ENCODE results near the gene USP43. TPM values are rescaled to one million over a fixed set of nuclear protein-coding genes. Genes with fewer than 3 reads are reported as not detected.
A peak's percentile ranks its signal among the peaks of the same experiment; 100 is the strongest.
"Not testable (repeated sequence)": the region's sequence is repeated elsewhere in the genome, so short reads cannot be mapped to it uniquely, and the experiment has no call there.

Gene USP43
- total and polyA plus RNA-seq, 2 donors from 2014 or later: 1.9 to 7.8 TPM

DNA sequence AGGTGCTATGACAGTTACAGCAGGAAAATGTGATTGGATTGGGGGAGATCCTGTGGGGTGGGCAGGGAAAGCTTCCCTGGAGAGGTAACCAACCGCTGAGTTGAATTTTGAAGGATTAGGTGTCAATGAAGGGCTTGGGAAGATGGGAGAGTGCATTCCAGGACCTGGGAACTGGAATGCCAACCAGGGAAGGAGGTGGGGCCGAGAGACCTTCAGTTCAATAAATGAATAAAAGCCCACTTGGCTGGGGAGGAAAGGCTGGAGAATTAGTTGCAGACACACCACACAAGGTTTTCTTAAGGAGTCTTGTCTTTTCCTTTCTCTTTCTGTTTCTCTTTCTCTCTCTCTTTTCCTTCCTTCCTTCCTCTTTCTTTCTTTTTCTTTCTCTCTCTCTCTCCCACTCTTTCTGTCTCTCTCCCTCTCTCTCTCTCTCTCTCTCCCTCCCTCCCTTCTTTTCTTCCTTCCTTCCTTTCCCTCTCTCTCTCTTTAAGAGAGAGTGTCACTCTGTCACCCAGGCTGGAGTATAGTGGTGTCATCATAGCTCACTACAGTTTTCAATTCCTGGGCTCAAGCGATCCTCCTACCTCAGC lies 3.3 kb downstream of the USP43 start:
- Histone ChIP-seq H3K9me3 (ENCODE audit: control insufficient read depth in 2 of 3, insufficient read depth in 1 of 3, low read length in 3 of 3) (no peaks in the 10 kb centered on the region), H3K9ac (ENCODE audit: low read length in 3 of 3) (no peak overlapping the region), H3K4me3 (ENCODE audit: low read length in 3 of 3) (no peak overlapping the region), H3K27me3 (ENCODE audit: control insufficient read depth, insufficient read depth, low read length) (peaks cover 4% of the 10 kb centered on the region), H3K4me1 (ENCODE audit: control insufficient read depth in 2 of 3, insufficient read depth in 2 of 3, low read depth in 1 of 3, low read length in 3 of 3) (peaks cover 0 to 6% (median 0%) of the 10 kb centered on the region in 3 donors), H3K27ac (ENCODE audit: low read depth in 2 of 2, low read length in 2 of 2) (no peak overlapping the region), H3K36me3 (ENCODE audit: control insufficient read depth in 2 of 3, insufficient read depth in 3 of 3, low read length in 3 of 3) (no peaks in the 10 kb centered on the region)
- intact Hi-C loops (cut with DNase I): no loop called here
- DNase-seq (peak in 1 of 5 donors; percentile 11), FAIRE-seq (no peak)
- TF ChIP-seq, protein P1, sequence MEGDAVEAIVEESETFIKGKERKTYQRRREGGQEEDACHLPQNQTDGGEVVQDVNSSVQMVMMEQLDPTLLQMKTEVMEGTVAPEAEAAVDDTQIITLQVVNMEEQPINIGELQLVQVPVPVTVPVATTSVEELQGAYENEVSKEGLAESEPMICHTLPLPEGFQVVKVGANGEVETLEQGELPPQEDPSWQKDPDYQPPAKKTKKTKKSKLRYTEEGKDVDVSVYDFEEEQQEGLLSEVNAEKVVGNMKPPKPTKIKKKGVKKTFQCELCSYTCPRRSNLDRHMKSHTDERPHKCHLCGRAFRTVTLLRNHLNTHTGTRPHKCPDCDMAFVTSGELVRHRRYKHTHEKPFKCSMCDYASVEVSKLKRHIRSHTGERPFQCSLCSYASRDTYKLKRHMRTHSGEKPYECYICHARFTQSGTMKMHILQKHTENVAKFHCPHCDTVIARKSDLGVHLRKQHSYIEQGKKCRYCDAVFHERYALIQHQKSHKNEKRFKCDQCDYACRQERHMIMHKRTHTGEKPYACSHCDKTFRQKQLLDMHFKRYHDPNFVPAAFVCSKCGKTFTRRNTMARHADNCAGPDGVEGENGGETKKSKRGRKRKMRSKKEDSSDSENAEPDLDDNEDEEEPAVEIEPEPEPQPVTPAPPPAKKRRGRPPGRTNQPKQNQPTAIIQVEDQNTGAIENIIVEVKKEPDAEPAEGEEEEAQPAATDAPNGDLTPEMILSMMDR (IDR thresholded peaks at IDR 0.05; ENCODE audit: borderline replicate concordance, extremely low read depth, insufficient read depth): no peak

DNA sequence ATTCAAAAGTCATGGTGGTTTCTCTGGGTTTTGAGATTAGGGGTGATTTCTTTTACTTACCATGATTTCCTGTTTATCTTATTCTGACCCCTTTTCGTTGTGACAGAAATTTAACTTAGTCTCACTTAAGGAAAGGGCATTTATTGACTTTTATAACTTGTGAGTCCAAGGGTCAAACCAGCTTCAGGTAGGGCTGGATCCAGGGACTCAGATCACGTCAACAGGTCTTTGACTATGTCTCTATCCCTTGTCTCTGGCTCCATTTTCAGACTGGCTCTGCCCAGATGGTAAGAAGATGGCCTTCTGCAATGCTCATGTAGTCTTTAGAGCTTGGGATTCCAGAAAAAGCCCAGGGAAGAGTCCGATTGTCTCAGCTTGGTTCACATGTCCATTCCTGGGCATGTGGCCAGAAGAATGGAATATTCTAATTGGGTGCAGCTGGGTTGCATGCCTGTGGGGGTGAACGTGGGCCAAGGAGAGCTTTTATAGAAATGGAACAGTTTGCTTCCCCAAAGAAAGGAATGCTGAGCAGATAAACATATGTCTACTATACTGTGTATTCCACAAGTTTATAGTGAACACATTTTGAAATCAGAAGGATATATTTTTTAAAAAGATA lies 13.4 kb downstream of the USP43 start:
- no peaks in the 10 kb centered on the region for H3K4me1 ChIP-seq (ENCODE audit: control insufficient read depth in 2 of 3, insufficient read depth in 2 of 3, low read depth in 1 of 3, low read length in 3 of 3)
- no peaks in the 10 kb centered on the region for H3K27me3 ChIP-seq (ENCODE audit: control insufficient read depth, insufficient read depth, low read length)
- TF ChIP-seq, protein P1 (IDR thresholded peaks at IDR 0.05; ENCODE audit: borderline replicate concordance, extremely low read depth, insufficient read depth): no peak
- FAIRE-seq (no peak), DNase-seq (no peak)
- H3K4me3 ChIP-seq (ENCODE audit: low read length in 3 of 3): no peak overlapping the region
- H3K36me3 ChIP-seq (ENCODE audit: control insufficient read depth in 2 of 3, insufficient read depth in 3 of 3, low read length in 3 of 3): no peaks in the 10 kb centered on the region
- no peaks in the 10 kb centered on the region for H3K9me3 ChIP-seq (ENCODE audit: control insufficient read depth in 2 of 3, insufficient read depth in 1 of 3, low read length in 3 of 3)
- intact Hi-C loops (cut with DNase I): no loop called here
- H3K27ac ChIP-seq (ENCODE audit: low read depth in 2 of 2, low read length in 2 of 2): no peak overlapping the region
- H3K9ac ChIP-seq (ENCODE audit: low read length in 3 of 3): no peak overlapping the region

DNA sequence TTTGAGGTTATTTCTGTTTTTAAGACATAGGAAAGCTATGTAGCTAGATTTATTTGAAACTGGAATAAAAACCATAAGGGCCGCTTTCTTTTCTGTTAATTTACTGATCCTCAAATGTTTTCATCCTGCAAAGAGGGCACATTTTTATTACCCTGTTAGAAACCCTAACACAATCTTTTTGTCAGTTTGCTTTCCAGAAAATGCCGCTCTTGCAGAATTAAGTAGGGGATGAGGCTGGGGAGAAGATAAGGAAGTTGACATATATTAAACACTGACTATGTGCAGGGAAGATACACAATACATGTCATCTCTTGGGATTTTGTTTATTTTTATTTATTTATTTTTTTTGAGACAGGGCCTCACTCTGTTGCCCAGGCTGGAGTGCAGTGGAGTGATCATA lies 15.7 kb downstream of the USP43 start:
- H3K9ac ChIP-seq (ENCODE audit: low read length in 3 of 3): no peak overlapping the region
- TF ChIP-seq, protein P1 (IDR thresholded peaks at IDR 0.05; ENCODE audit: borderline replicate concordance, extremely low read depth, insufficient read depth): no peak
- no peak overlapping the region for H3K27ac ChIP-seq (ENCODE audit: low read depth in 2 of 2, low read length in 2 of 2)
- H3K36me3 ChIP-seq (ENCODE audit: control insufficient read depth in 2 of 3, insufficient read depth in 3 of 3, low read length in 3 of 3): no peaks in the 10 kb centered on the region
- H3K9me3 ChIP-seq (ENCODE audit: control insufficient read depth in 2 of 3, insufficient read depth in 1 of 3, low read length in 3 of 3): no peaks in the 10 kb centered on the region
- H3K4me3 ChIP-seq (ENCODE audit: low read length in 3 of 3): no peak overlapping the region
- intact Hi-C loops (cut with DNase I): no loop called here
- no peaks in the 10 kb centered on the region for H3K27me3 ChIP-seq (ENCODE audit: control insufficient read depth, insufficient read depth, low read length)
- FAIRE-seq (no peak), DNase-seq (no peak)
- no peaks in the 10 kb centered on the region for H3K4me1 ChIP-seq (ENCODE audit: control insufficient read depth in 2 of 3, insufficient read depth in 2 of 3, low read depth in 1 of 3, low read length in 3 of 3)

DNA sequence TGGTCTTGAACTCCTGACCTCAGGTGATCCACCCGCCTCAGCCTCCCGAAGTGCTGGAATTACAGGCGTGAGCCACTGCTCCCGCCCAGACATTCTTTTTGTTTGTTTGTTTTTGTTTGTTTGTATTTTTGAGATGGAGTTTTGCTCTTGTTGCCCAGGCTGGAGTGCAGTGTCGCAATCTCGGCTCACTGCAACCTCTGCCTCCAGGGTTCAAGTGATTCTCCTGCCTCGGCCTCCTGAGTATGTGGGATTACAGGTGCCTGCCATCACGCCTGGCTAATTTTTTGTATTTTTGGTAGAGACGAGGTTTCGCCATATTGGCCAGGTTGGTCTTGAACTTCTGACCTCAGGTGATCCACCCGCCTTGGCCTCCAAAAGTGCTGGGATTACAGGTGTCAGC lies 18.2 kb downstream of the USP43 start:
- H3K4me1 ChIP-seq (ENCODE audit: control insufficient read depth in 2 of 3, insufficient read depth in 2 of 3, low read depth in 1 of 3, low read length in 3 of 3); H3K4me3 ChIP-seq (ENCODE audit: low read length in 3 of 3); FAIRE-seq; DNase-seq; H3K27me3 ChIP-seq (ENCODE audit: control insufficient read depth, insufficient read depth, low read length); H3K9ac ChIP-seq (ENCODE audit: low read length in 3 of 3); H3K27ac ChIP-seq (ENCODE audit: low read depth in 2 of 2, low read length in 2 of 2); H3K36me3 ChIP-seq (ENCODE audit: control insufficient read depth in 2 of 3, insufficient read depth in 3 of 3, low read length in 3 of 3); H3K9me3 ChIP-seq (ENCODE audit: control insufficient read depth in 2 of 3, insufficient read depth in 1 of 3, low read length in 3 of 3); intact Hi-C loops (cut with DNase I): not testable (repeated sequence)
